ENCODE data around the gene ST7.

Gene ST7

GRCh38 chr7:117122536-117122935 lies 169.2 kb downstream of the ST7 start:
- no peak for DNase-seq

DNA sequence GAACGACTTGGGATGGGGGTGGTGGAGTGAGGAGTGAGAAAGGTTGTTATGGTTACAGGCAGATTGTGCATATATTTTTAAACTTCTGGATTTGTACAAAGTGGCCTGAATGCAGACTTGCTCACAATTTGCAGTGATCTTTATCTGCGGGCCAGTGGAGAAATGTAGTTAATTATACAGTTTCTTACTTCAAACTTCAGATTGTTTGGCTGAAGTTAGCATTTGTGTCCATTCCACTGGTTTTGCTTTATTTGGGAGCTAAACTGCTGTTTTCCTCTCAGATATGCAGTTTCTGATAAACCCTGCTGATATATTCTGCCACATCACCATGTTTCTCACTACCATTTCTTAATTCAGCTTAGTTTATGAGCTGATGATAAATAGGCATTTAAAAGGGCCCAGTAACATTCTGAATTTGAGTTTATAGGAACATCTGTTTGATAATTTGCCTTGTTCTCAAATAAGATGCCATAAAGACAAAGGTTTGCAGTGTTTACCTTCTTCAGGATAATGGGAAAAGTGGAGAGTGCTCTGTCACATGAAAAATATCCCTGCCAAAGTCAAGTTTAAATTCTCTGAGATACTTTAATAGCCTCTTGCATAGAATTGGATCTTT lies 170.1 kb downstream of the ST7 start:
- no peak for DNase-seq

GRCh38 chr7:117124591-117125220 lies 171.4 kb downstream of the ST7 start:
- peak in 6 of 56 donors; percentile 1 to 82 (median 6) for DNase-seq

DNA sequence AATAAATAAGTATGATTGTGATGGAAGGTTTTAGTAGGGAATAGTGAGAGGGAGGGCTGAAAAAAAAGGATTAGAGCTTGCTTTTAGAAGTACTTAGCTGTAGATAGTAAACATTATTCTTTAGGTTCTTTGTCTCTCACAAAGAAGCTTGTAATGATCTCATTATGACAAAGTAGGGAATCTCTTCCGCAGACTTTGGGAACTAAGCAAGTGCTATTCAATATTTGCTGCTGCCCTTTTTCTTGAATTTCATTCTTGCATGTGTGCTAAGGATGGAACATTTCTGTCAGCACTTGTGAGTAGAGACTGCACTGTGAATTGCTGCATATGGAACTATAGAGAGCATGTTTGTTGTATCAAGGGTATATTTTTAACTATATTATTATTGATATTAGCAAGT lies 173.4 kb downstream of the ST7 start:
- DNase-seq, result no peak

- DNase-seq, result peak in 19 of 56 donors; percentile 2 to 76 (median 11)
Measured at GRCh38 chr7:117127585-117128168, 174.4 kb downstream of the ST7 start.

- no peak for DNase-seq
Measured at GRCh38 chr7:117129521-117129955, 176.2 kb downstream of the ST7 start.

- DNase-seq, result no peak
Measured at GRCh38 chr7:117130262-117130661, 177.0 kb downstream of the ST7 start.

- no peak for DNase-seq
Measured at GRCh38 chr7:117132321-117133120, 179.2 kb downstream of the ST7 start.

GRCh38 chr7:117133125-117133524 lies 179.8 kb downstream of the ST7 start:
- no peak for DNase-seq

GRCh38 chr7:117134411-117134810 lies 181.1 kb downstream of the ST7 start:
- DNase-seq, result no peak

- no peak for DNase-seq
Measured at GRCh38 chr7:117134889-117135552, 181.7 kb downstream of the ST7 start.

GRCh38 chr7:117135553-117135891 lies 182.2 kb downstream of the ST7 start:
- no peak for DNase-seq

GRCh38 chr7:117137868-117138267 lies 184.6 kb downstream of the ST7 start:
- DNase-seq, result no peak

DNA sequence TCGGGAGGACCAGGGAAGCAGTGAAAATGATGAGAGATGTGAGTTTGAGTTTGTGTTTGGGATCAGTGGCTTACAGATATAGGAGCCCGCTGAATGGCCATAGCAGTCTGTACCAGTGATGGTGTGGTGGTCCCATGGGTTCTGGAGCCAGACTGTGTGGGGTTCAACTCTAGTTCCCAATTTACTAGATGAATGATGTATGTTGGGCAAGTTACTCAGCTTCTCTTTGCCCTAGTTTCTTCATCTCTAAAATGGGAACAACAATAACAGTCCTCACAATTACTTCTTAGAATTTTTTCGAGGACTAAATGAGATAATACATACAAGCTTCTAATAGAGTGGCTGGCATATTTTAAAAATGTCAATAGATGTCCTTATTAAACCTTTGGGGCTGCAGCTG lies 185.2 kb downstream of the ST7 start:
- DNase-seq, result no peak

- DNase-seq, result no peak
Measured at GRCh38 chr7:117138981-117139380, 185.7 kb downstream of the ST7 start.

DNA sequence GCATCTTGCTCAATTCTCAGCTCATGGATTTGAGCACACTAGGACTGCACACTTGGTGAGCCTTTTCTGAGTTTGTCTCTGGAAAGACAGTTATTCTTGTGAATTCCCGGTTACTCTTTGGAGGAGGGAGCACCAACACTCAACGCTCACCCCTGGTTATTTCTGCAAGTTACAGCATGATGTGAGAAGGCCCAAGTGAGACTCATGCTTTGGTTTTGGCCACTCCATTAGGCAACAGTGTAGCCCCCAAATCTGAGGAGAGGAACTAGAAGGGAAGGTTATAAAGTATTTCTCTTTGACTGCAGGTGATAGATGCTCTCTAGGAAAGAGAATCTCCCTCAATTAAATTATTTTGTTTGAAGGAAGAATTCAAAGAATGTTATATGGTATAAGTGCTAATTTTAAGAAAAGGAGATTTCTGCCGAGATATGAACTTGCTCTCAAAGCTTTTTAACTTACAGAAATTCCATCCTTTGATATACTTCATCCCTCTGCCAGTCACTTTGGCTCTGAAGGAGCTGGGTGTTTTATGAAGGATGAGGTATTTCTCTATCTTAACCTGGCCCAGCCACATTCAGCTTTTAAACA lies 186.2 kb downstream of the ST7 start:
- DNase-seq, result no peak

- no peak for DNase-seq
Measured at GRCh38 chr7:117140921-117141320, 187.6 kb downstream of the ST7 start.

- DNase-seq, result no peak
Measured at GRCh38 chr7:117143066-117143465, 189.8 kb downstream of the ST7 start.

DNA sequence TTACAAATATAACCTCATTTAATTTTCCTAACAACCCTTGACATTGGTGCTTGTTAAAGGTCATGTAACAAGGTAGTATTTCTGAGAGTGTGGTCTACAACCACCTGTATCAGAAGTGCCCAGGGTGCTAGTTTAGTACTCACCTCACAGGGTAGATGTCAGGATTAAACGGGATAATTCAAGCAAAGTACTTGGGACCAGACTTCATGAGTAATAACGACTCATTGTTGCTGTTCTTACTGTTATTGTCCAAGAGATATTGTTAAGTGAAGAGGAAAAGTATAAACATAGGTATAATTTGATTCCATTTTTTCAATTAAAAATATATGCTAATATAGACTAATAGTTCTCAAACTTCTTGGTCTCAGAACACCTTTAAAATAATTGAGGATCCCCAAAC lies 190.3 kb downstream of the ST7 start:
- no peak for DNase-seq

GRCh38 chr7:117145333-117145732 lies 192.0 kb downstream of the ST7 start:
- DNase-seq, result no peak

- no peak for DNase-seq
Measured at GRCh38 chr7:117146059-117146458, 192.8 kb downstream of the ST7 start.

Measured in nucleus accumbens (tissue), 56 donors.